ENCODE measurements around the gene PTPRH.
"Not testable (repeated sequence)": the region's sequence is repeated elsewhere in the genome, so short reads cannot be mapped to it uniquely, and the experiment has no call there.

PTPRH gene

DNA sequence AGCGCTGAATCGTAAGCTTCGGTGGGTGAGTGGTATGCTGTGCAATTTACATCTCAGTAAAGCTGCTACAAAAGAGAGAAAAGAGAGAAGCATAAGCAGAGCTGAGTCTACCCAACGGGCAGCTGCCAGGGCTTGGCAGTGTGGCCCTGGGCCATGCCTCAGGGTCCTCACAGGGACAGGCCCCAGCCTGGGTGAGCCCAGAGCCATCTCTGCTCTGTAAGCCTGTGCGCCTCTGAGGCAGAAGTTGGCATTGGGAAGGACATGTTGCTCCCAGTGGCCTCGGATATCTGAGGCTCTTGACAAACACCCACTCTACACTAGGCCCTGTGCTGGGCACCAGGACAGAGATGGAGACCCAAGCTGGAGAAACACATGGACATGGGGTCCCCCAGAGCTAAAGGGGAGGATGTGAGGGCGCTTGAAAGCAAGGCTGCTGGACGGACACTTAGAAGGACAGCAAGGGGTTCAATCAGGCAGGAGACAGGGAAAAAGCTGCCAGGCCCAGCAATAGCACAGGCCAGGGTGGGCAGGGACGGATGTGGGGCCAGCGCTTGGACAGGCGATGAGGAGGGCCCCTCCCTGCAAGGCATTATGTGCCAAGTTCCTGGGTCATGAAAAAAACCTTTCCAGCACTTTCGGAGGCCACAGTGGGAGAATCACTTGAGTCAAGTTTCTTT is 34.8 kb upstream of the PTPRH start:
- DNase-seq: no peak

DNA sequence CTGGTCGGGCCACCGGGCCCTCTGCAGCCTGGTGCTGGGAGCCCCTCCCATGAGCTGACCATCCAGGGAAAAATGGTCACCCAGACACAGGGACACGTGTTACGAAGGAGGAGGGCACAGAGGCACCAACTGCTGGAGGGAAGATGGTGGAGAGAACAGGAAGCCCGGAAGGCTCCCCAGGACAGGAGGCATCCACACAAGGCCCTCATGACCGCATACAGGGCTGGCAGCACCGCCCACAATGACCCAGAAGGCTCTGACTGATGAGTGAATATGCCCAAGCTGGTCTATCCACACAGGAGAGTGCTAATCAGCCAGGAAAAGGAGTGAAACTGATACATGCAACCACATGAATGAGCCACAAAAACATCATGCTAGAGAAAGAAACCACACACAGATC is 33.2 kb upstream of the PTPRH start:
- no peak for DNase-seq

DNA sequence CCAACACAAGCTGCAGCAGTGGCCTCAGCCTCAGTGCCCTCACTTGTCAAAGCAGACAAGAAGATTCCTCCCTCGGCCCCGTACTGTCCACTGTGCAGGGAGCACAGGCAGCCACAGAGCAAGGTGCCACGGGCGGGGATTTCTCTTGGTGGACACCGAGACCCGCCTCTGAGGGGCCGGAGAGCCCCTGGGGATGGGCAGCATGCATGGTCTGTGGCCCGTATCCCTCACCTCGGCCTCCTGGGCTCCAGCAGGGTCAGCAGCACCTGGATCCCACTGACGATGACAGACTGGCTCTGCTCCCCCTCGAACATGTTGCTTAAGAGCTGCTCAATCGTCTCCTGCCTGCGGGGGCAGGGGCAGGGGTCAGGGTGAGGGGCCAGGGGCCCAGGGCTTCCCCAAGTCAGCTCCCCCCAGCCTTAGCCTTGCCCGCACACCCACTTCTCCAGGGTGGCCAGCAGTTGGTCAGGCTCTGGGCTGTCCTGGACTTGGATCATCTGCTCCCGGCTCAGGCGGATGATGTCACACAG is 32.7 kb upstream of the PTPRH start:
- DNase-seq: no peak

DNA sequence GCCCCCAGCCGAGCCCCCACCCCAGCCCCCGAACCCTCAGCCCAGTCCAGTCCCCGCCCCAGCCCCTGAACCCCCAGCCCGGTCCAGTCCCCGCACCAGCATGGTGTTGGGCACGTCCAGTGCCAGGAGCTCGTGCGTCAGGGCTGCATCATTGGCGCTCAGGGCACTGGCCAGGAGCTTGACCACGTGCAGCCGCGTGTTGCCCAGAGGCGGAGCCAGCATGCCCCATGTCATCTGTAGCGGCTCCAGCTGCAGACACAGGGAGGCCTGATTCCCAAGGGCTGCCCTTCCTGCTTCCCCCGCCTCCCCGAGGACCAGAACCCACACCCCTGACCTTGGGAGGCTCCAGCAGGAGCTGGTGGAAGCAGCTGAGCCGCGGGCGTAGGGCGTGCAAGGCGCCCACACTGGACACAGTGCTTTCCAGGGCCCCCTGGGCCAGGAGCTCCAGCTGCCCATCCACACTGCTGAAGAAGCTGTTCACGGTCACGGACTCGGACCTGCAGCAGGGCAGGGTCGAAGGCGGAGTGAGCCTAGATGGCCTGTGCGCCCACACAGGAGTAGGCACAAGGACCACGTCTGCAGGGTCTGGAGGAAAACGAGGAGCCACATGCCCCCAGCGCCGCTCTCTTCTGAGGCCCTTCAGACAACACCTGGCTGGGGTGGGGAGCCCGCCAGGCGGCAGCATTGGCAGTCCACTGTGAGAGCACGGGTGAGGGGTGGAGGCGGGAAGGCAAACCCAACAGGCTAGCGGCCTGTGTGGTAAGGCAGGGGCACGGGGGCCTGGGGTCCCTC is 32.0 kb upstream of the PTPRH start:
- DNase-seq: no peak

DNA sequence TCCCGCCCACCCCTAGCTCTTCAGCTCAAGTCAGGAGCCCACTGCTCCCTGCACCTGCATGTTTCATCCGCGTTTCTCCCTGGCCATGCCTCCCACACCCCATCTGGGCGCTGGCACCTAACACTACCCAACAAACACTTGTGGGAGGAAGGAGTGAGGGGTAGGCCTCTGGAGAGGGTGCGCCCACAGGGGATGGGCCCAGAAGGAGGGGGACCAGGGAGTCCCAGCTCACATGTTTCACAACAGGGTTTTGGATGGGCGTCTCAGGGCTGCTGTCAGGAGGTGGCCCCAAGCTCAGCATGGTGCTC is 31.4 kb upstream of the PTPRH start:
- DNase-seq: no peak

GRCh38 chr19:55239004-55239403 is 29.7 kb upstream of the PTPRH start:
- DNase-seq: no peak

GRCh38 chr19:55238030-55238429 is 28.7 kb upstream of the PTPRH start:
- DNase-seq: no peak

DNA sequence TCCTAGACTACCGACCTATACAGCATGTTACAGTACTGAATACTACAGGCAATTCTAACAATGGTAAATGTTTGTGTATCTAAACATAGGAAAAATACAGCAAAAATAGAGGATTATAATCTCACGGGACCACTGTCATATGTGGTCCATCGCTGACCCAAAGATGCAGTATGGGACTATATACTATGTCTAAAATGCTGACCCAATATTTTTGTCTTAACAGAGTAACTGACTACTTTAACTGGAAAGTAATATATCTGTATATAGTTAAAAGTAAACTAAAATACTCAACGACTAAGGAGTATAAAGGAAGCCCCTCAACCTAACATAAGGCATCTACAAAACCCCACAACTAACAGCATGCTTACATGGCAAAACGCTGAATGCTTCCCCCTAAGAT is 23.7 kb upstream of the PTPRH start:
- no peak for DNase-seq

DNA sequence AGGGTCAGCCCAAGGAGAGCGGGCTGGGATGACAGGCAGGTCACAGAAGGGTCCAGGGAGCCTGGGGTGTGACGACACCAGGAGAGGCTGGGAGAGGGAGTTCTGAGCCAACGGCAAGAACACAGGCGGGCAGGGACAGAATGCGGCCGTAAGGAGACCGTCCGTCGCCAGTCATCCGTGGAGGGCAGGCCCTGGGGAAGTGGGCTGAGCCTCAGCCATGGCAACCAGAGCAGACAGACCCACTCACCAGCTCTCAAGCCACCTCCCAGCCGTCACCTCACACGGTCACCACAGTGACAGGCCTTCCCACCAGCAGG is 22.9 kb upstream of the PTPRH start:
- no peak for DNase-seq

DNA sequence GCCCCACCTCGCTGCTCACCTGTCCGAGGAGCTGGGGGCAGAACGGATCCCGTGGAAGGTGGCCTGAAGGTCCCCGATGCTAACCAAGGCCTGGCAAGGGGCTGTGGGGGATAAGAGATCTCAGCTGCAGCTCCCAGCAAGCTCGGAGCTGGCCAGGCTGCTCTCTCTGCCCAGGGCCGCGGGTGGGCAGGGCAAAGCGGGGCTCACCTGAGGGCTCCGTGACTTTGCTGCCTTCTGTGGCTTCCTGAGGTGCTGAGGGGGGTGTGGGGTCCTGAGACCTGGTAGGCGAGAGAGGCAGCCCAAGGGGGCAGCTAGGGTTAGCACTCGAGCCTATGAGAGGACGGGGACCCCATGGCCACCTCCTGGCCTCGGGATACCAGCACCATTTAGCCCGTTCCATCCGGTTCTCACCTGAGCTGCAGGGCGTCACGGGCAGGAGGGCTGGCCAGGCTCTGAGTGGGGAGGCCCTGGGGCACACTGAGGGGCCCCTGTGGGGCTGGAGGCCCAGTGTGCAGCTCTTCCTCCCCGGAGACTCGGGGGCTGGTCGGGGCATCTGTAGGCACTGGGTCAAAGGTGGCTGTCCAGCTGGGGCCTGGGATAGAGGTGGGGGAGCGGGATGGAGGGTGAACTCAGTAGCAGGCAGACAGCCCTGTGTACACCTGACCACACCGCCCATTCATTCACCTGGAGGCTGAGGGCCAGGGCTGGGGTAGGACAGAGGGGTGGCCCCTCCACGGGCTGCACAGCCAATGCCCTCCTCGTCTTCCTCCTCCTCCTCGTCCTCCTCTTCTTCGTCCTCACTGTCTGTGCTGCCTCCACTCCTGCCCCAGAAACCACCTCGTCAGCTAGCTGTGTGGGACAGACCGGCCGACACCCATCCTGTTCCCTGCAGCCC is 22.3 kb upstream of the PTPRH start:
- no peak for DNase-seq

DNA sequence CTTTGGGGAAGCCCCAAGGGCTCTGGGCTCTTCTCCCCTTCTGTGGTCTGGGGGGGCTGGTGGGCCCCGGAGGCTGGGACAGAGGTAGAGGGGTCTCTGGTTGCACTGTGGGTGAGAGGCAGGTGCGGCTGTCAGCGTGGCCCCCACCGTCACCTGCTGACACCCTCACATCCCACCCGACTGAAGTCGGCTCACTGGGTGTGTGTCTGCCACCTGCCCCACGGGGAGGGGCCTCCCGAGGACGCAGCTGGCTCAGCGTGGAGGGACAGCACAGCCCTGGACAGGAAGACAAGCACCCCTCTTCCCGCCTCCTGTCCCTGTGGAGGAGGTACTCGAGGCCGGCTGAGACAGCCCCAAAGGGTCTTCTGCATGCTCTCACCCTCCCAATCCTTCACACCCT is 21.5 kb upstream of the PTPRH start:
- DNase-seq: no peak

- no peak for DNase-seq
Observed at GRCh38 chr19:55230329-55230728, 21.0 kb upstream of the PTPRH start.

GRCh38 chr19:55229789-55230182 is 20.5 kb upstream of the PTPRH start:
- no peak for DNase-seq

GRCh38 chr19:55229145-55229788 is 20.0 kb upstream of the PTPRH start:
- no peak for DNase-seq

DNA sequence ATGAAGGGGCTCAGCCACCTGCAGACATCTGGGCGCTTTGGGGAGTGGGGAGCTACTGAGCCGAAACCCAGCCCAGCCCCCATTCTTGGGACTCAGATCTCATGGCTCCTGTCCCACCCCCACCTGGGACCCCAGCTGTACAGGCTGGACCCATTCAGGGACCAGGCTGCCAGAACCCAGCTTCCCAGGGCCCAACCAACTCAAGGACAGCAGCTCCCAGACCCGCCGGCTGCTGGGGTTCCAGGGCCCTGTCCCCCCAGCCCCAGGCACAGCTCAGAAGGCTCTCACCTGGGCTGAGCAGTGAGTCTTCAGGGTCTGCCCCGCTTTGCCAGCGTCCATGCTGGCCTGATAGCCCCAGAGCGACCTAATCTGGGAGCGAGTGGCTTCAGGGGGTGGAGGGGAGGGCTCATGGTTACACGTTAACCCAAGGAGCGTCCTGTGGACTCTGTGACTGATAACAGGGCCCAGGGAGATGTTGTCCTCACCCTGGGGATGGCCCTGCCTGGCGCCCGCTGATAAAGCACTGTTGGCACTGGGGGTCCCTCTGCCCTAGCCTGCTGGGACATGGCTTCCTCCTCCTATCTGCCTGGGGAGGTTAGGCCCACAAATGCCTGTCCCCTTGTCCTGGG is 19.2 kb upstream of the PTPRH start, which contains the start of gene TMEM86B:
TMEM86B (minus strand) TSS at position 361 of the 629 bp plus-strand sequence; CDS start at position 339, 22 bp downstream.
- no peak for DNase-seq

DNA sequence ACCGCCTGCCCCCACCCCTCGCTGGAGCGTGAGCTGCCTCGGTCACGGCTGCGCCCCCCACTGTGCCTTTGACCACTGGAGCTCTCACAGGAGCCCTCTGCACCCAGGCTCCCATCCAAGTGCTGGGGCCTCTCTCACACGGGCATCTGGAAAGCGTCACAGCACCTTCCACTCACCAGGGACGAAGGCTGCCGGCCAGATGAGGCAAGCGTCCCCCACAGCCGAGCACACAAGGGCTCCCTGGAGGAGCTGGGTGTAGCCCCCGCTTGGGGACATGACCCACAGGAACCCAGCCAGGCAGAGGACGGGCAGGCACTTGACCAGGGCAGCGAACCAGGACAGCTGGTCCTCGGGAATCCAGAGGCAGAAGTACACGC is 18.7 kb upstream of the PTPRH start:
- no peak for DNase-seq

GRCh38 chr19:55227241-55228014 is 18.1 kb upstream of the PTPRH start:
- DNase-seq: no peak

- no peak for DNase-seq
Observed at GRCh38 chr19:55226788-55227187, 17.5 kb upstream of the PTPRH start.

- DNase-seq: no peak
Observed at GRCh38 chr19:55226273-55226672, 17.0 kb upstream of the PTPRH start.

DNA sequence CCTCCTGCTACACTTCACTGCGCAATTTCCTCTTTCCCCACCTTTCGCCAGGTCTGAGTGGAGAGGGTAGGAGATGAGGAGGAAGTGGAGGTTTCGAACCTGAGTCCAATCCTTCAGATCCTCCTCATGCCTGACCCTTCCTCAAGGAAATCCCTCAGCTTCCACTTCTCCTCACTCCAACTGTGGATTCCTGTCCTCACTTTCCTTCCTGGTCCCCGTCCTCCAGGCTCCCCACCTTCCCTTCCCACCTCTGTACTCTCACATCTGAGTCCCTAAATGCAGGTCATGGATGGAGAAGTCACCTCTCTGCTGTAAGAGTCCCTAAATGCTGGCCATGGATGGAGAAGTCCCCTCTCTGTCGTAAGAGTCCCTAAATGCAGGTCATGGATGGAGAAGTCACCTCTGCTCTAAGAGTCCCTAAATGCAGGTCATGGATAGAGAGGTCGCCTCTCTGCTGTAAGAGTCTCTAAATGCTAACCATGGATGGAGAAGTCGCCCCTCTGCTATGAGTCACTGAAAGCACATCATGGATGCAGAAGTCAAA is 16.2 kb upstream of the PTPRH start:
- DNase-seq: no peak

DNA sequence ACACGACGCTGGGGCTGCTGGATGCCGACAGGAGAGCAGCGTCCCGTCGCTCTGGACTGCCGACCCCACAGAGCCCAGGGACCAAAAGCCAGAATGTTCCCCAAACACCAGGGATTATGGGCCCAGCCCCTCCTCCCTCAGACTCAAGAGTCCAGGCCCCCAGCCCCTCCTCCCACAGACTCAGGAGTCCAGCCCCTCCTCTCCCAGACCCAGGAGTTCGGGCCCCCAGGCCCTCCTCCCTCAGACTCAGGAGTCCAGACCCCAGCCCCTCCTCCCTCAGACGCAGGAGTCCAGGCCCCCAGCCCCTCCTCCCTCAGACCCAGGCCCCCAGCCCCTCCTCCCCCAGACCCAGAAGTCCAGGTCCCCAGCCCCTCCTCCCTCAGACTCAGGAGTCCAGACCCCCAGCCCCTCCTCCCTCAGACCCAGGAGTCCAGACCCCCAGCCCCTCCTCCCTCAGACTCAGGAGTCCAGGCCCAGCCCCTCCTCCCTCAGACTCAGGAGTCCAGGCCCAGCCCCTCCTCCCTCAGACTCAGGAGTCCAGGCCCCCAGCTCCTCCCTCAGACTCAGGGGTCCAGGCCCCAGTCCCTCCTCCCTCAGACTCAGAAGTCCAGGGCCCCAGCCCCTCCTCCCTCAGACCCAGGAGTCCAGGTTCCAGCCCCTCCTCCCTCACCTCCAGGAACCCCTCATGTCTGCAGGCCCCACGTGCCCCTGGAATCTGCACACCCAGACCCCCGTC is 15.5 kb upstream of the PTPRH start:
- DNase-seq: not testable (repeated sequence)

All from NCI-H446 treated with DMSO at 0.1 percent for 48 hours (cell line).